Measurements from ENCODE around the gene SRPK2.

SRPK2 gene

DNA sequence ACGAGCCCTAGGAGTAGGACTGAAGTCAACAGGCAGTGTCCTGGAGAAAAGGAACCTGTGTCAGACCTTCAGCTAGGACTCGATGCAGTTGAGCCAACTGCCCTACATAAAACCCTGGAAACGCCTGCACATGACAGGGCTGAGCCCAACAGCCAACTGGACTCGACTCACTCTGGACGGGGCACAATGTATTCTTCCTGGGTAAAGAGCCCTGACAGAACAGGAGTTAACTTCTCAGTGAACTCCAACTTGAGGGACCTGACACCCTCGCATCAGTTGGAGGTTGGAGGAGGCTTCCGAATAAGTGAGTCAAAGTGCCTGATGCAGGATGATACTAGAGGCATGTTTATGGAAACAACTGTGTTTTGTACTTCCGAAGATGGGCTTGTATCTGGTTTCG is 281.3 kb downstream of the SRPK2 start:
- peaks cover 89% of the 10 kb centered on the region for H3K36me3 ChIP-seq
- H3K4me1 ChIP-seq, result no peaks in the 10 kb centered on the region
- H3K4me3 ChIP-seq (ENCODE audit: low read depth, low read length), result no peak overlapping the region
- no peaks in the 10 kb centered on the region for H3K27me3 ChIP-seq
- DNase-seq, result no peak
- H3K9me3 ChIP-seq, result no peaks in the 10 kb centered on the region
- TF ChIP-seq, protein P1, sequence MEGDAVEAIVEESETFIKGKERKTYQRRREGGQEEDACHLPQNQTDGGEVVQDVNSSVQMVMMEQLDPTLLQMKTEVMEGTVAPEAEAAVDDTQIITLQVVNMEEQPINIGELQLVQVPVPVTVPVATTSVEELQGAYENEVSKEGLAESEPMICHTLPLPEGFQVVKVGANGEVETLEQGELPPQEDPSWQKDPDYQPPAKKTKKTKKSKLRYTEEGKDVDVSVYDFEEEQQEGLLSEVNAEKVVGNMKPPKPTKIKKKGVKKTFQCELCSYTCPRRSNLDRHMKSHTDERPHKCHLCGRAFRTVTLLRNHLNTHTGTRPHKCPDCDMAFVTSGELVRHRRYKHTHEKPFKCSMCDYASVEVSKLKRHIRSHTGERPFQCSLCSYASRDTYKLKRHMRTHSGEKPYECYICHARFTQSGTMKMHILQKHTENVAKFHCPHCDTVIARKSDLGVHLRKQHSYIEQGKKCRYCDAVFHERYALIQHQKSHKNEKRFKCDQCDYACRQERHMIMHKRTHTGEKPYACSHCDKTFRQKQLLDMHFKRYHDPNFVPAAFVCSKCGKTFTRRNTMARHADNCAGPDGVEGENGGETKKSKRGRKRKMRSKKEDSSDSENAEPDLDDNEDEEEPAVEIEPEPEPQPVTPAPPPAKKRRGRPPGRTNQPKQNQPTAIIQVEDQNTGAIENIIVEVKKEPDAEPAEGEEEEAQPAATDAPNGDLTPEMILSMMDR (IDR thresholded peaks at IDR 0.05; ENCODE audit: low read depth, low read length), result no peak

DNA sequence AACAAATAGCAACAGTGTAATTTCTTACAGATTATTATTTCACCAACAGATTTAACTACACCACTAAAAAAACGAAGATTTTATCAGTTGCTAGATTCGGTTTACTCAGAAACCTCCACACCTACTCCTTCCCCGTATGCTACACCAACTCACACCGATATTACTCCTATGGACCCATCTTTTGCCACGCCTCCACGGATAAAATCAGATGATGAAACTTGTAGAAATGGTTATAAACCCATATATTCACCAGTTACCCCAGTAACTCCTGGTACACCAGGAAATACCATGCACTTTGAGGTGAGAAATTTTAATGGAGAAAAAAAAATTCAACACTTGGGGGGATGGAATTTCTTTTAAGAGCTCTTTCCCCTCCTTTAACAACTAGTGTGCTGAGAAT is 282.2 kb downstream of the SRPK2 start:
- H3K4me1 ChIP-seq, result no peaks in the 10 kb centered on the region
- no peak for DNase-seq
- no peak overlapping the region for H3K4me3 ChIP-seq (ENCODE audit: low read depth, low read length)
- H3K9me3 ChIP-seq, result no peaks in the 10 kb centered on the region
- H3K36me3 ChIP-seq, result peaks cover 88% of the 10 kb centered on the region
- H3K27me3 ChIP-seq, result no peaks in the 10 kb centered on the region
- TF ChIP-seq, protein P1 (IDR thresholded peaks at IDR 0.05; ENCODE audit: low read depth, low read length), result no peak

DNA sequence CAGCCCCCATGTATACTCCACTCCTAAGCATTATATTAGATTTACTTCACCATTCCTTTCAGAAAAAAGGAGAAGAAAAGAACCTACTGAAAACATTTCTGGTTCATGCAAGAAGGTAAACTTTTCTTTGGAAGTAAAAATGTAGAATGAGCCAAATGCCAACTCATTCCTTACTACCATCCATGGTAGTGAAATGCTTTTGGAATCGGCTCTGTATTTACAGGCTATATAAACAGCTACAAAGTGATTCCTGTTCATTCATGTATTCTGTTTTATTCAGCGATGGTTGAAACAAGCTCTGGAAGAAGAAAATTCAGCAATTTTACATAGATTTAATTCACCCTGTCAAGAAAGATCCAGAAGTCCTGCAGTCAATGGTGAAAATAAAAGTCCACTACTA is 283.1 kb downstream of the SRPK2 start:
- H3K27me3 ChIP-seq, result no peaks in the 10 kb centered on the region
- H3K9me3 ChIP-seq, result no peaks in the 10 kb centered on the region
- TF ChIP-seq, protein P1 (IDR thresholded peaks at IDR 0.05; ENCODE audit: low read depth, low read length), result no peak
- DNase-seq, result no peak
- peaks cover 84% of the 10 kb centered on the region for H3K36me3 ChIP-seq
- H3K4me1 ChIP-seq, result no peaks in the 10 kb centered on the region
- no peak overlapping the region for H3K4me3 ChIP-seq (ENCODE audit: low read depth, low read length)

DNA sequence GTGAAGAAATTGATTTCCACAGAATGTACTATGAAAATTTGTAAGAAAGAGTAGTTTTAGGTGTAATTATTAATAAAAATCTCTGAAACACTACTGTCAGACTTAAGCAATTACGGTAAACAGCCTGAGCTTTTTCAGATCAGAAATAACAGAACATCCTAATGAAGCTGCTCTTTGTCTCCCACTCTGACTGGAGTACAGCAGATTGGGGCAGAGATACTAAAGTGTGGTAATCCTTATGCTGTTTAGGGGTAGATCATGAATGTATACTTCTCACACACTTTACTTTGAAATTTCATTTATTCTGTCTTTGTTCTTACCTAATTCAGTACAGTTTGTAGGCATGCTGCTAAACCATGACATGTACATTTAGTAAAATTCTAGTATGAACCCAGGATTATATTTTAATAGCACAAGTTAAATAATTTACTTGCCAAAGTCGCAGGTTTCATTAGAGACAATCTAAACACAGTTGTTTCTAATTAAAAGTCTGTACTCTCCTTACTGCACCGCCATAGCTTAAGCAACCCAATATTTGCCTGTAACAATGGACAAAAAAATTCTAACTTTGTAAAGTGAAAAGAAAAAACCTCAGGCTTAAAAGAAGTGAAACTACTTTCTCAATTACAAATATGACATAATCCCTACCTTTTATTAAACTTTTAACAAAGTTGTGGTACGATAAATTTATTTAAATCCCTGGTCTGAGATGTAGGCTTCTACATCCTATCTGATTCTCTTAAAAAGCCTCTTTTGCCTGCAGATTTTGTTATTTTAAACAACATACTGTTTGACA is 286.0 kb downstream of the SRPK2 start:
- TF ChIP-seq, protein P1 (IDR thresholded peaks at IDR 0.05; ENCODE audit: low read depth, low read length), result no peak
- Histone ChIP-seq H3K9me3 (no peaks in the 10 kb centered on the region), H3K36me3 (peaks cover 66% of the 10 kb centered on the region), H3K4me3 (ENCODE audit: low read depth, low read length) (no peak overlapping the region), H3K4me1 (no peaks in the 10 kb centered on the region), H3K27me3 (no peaks in the 10 kb centered on the region)
- DNase-seq, result no peak

DNA sequence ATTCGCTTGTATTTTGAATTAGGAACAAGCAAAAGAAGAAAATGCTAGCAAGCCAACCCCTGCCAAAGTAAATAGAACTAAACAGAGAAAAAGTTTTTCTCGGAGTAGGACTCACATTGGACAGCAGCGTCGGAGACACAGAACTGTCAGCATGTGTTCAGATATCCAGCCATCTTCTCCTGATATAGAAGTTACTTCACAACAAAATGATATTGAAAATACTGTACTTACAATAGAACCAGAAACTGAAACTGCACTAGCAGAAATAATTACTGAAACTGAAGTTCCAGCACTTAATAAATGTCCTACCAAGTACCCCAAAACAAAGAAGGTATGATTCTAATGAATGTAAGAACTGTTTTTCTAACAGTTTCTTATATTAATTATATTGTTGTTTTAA is 286.9 kb downstream of the SRPK2 start:
- TF ChIP-seq, protein P1 (IDR thresholded peaks at IDR 0.05; ENCODE audit: low read depth, low read length), result no peak
- Histone ChIP-seq H3K4me1 (no peaks in the 10 kb centered on the region), H3K27me3 (no peaks in the 10 kb centered on the region), H3K36me3 (peaks cover 66% of the 10 kb centered on the region), H3K9me3 (no peaks in the 10 kb centered on the region), H3K4me3 (ENCODE audit: low read depth, low read length) (no peak overlapping the region)
- DNase-seq, result no peak

DNA sequence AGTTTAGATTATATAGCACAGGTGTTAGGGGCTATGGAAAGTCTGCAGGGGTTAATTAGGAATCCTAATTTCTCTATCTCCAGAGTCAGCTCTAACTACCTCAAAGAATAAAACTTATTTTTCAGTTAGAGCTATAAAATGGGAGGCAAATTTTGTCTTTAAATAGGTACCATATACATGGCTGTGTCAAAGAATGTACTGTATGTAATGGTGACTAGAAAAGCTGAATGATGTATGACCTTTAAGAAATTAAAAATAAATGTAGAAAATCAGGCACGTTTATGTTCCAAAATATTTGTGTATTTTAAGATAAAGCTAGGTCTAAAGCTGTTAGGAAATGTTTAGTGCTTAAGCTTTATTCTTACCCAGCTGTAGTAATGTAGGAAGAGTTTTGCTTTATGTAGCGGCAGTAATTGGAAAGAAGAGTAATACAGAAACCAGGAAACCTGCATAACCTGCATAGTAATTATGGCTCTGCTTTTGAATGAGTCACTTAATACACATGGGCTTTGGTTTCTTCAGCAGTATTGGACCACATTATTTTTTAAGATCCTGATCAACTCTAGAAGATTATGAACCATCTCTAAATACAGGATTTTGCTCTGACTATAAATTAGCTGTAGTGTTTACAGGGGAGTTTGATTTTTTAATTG is 289.7 kb downstream of the SRPK2 start:
- Histone ChIP-seq H3K4me1 (no peaks in the 10 kb centered on the region), H3K9me3 (no peaks in the 10 kb centered on the region), H3K36me3 (peaks cover 57% of the 10 kb centered on the region), H3K27me3 (no peaks in the 10 kb centered on the region), H3K4me3 (ENCODE audit: low read depth, low read length) (no peak overlapping the region)
- no peak for DNase-seq
- TF ChIP-seq, protein P1 (IDR thresholded peaks at IDR 0.05; ENCODE audit: low read depth, low read length), result no peak
